ENCODE results near the gene NUDT22. TPM values are rescaled to one million over a fixed set of nuclear protein-coding genes. Genes with fewer than 3 reads are reported as not detected.

The NUDT22 gene
- total and polyA plus RNA-seq, 2 experiments from 2014 or later = 33.9 to 67.0 TPM

DNA sequence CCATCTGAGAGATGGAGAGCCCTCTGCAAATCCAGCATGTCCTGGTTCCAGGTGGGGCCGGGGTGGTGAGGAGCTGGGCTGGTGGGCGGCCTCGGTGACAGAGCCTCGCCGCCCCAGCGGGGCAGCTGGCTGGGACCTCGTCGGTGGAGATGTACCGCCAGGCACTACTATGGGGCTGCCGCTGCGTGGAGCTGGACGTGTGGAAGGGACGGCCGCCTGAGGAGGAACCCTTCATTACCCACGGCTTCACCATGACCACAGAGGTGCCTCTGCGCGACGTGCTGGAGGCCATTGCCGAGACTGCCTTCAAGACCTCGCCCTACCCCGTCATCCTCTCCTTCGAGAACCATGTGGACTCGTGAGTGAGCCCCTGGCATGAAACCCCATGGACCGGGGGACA, 32.3 kb downstream of the NUDT22 start:
- no peak overlapping the region for H2AFZ ChIP-seq
- no peak for TF ChIP-seq POLR2AphosphoS5 (IDR thresholded peaks at IDR 0.05; ENCODE audit: low read depth)
- TF ChIP-seq, protein P1, sequence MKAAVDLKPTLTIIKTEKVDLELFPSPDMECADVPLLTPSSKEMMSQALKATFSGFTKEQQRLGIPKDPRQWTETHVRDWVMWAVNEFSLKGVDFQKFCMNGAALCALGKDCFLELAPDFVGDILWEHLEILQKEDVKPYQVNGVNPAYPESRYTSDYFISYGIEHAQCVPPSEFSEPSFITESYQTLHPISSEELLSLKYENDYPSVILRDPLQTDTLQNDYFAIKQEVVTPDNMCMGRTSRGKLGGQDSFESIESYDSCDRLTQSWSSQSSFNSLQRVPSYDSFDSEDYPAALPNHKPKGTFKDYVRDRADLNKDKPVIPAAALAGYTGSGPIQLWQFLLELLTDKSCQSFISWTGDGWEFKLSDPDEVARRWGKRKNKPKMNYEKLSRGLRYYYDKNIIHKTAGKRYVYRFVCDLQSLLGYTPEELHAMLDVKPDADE (IDR thresholded peaks at IDR 0.05) = no peak
- TF ChIP-seq CTCF (conservative IDR thresholded peaks at IDR 0.05; ENCODE audit: low read depth in 2 of 2) = no peak
- TF ChIP-seq ZNF331 (CRISPR knock-in tag; IDR thresholded peaks at IDR 0.05; ENCODE audit: low read depth) = no peak
- no peak for TF ChIP-seq ZNF462 (CRISPR knock-in tag; IDR thresholded peaks at IDR 0.05)
- no peak for TF ChIP-seq NANOG (IDR thresholded peaks at IDR 0.05; ENCODE audit: borderline replicate concordance)
- no peak for TF ChIP-seq CREB1 (CRISPR knock-in tag; IDR thresholded peaks at IDR 0.05; ENCODE audit: low read depth)
- H3K36me3 Mint-ChIP-seq (ENCODE audit: low read depth) = peaks cover 64% of the 10 kb centered on the region
- peaks cover 12% of the 10 kb centered on the region for H3K4me1 Mint-ChIP-seq
- H3K27me3 Mint-ChIP-seq (ENCODE audit: insufficient read depth, low read depth, poor library complexity) = peaks cover 18% of the 10 kb centered on the region
- no peak overlapping the region for H3K27ac Mint-ChIP-seq
- H3K4me3 ChIP-seq = no peak overlapping the region
- ATAC-seq (no peak), DNase-seq (ENCODE audit: low spot score) (no peak)
- no peak overlapping the region for H3K27ac ChIP-seq (ENCODE audit: low read depth)
- H3K4me3 Mint-ChIP-seq = no peak overlapping the region
- H3K79me2 ChIP-seq (replicated peaks; ENCODE audit: insufficient read depth) = peaks cover 2% of the 10 kb centered on the region
- peaks cover 11% of the 10 kb centered on the region for H3K36me3 ChIP-seq (ENCODE audit: insufficient read depth)
- H3K9me2 ChIP-seq (ENCODE audit: insufficient read depth) = no peaks in the 10 kb centered on the region
- H3F3A ChIP-seq (replicated peaks; ENCODE audit: low read depth) = no peaks in the 10 kb centered on the region
- H3K4me2 ChIP-seq = no peak overlapping the region
- no peaks in the 10 kb centered on the region for H3K27me3 ChIP-seq (ENCODE audit: insufficient read depth)
- no peaks in the 10 kb centered on the region for H3K9me3 Mint-ChIP-seq
- no peaks in the 10 kb centered on the region for H3K4me1 ChIP-seq (ENCODE audit: insufficient read depth)
- peaks cover 4% of the 10 kb centered on the region; the same call in 1 of the 2 replicates for H4K20me1 ChIP-seq (replicated peaks; ENCODE audit: insufficient read depth)

All from GM23338 (cell line).